ENCODE data around the gene LRRC47.
"Not testable (repeated sequence)": the region's sequence is repeated elsewhere in the genome, so short reads cannot be mapped to it uniquely, and the experiment has no call there.

Gene LRRC47

GRCh38 chr1:3771108-3772026, 24.9 kb downstream of the LRRC47 start:
- DNase-seq (ENCODE audit: low read depth) = no peak

GRCh38 chr1:3770047-3770765, 26.1 kb downstream of the LRRC47 start:
- no peak for DNase-seq (ENCODE audit: low read depth)

- no peak for DNase-seq (ENCODE audit: low read depth)
Measured at GRCh38 chr1:3768811-3769390, 27.4 kb downstream of the LRRC47 start.

- DNase-seq (ENCODE audit: low read depth) = no peak
Measured at GRCh38 chr1:3767328-3767925, 28.9 kb downstream of the LRRC47 start.

- no peak for DNase-seq (ENCODE audit: low read depth)
Measured at GRCh38 chr1:3763351-3764125, 32.8 kb downstream of the LRRC47 start.

- no peak for DNase-seq (ENCODE audit: low read depth)
Measured at GRCh38 chr1:3762873-3763228, 33.4 kb downstream of the LRRC47 start.

GRCh38 chr1:3762151-3762872, 34.0 kb downstream of the LRRC47 start:
- DNase-seq (ENCODE audit: low read depth) = no peak

- no peak for DNase-seq (ENCODE audit: low read depth)
Measured at GRCh38 chr1:3761296-3762010, 34.8 kb downstream of the LRRC47 start.

GRCh38 chr1:3759796-3760195, 36.5 kb downstream of the LRRC47 start:
- no peak for DNase-seq (ENCODE audit: low read depth)

- DNase-seq (ENCODE audit: low read depth) = no peak
Measured at GRCh38 chr1:3759164-3759563, 37.1 kb downstream of the LRRC47 start.

- no peak for DNase-seq (ENCODE audit: low read depth)
Measured at GRCh38 chr1:3756394-3756793, 39.9 kb downstream of the LRRC47 start.

- DNase-seq (ENCODE audit: low read depth) = no peak
Measured at GRCh38 chr1:3753656-3754454, 42.4 kb downstream of the LRRC47 start.

- DNase-seq (ENCODE audit: low read depth) = no peak
Measured at GRCh38 chr1:3752400-3752945, 43.8 kb downstream of the LRRC47 start, which contains the start of gene CCDC27. Gene CCDC27, plus strand, starts transcription at chr1:3752450. Its CDS starts 32 bp downstream, at chr1:3752482.

GRCh38 chr1:3750741-3751140, 45.6 kb downstream of the LRRC47 start:
- no peak for DNase-seq (ENCODE audit: low read depth)

- no peak for DNase-seq (ENCODE audit: low read depth)
Measured at GRCh38 chr1:3749512-3749911, 46.8 kb downstream of the LRRC47 start.

- DNase-seq (ENCODE audit: low read depth) = not testable (repeated sequence)
Measured at GRCh38 chr1:3748316-3748900, 47.9 kb downstream of the LRRC47 start.

GRCh38 chr1:3747903-3748302, 48.4 kb downstream of the LRRC47 start:
- DNase-seq (ENCODE audit: low read depth) = no peak

- no peak for DNase-seq (ENCODE audit: low read depth)
Measured at GRCh38 chr1:3747522-3747848, 48.8 kb downstream of the LRRC47 start.
